Measurements from ENCODE around the gene CD300H. TPM values are rescaled to one million over a fixed set of nuclear protein-coding genes. Genes with fewer than 3 reads are reported as not detected.

The CD300H gene
- total RNA-seq, 1 experiment from 2014 or later, result not detected

- Histone ChIP-seq H3F3A (ENCODE audit: low read length, unreplicated experiment) (no peaks in the 10 kb centered on the region), H3K9ac (ENCODE audit: low read length) (no peak overlapping the region), H3K27me3 (ENCODE audit: low read length) (peaks cover 12% of the 10 kb centered on the region), H3K79me2 (ENCODE audit: low read length) (no peaks in the 10 kb centered on the region), H3K9me2 (replicated peaks; ENCODE audit: low read length) (no peaks in the 10 kb centered on the region), H3K9me3 (ENCODE audit: low read length) (no peaks in the 10 kb centered on the region), H4K20me1 (ENCODE audit: low read length) (no peaks in the 10 kb centered on the region), H3K36me3 (ENCODE audit: low read depth, low read length) (no peaks in the 10 kb centered on the region), H3K4me1 (ENCODE audit: insufficient read depth, low read length) (no peaks in the 10 kb centered on the region), H3K4me3 (ENCODE audit: low read length) (no peak overlapping the region), H3K4me2 (ENCODE audit: low read length) (no peak overlapping the region), H2AFZ (ENCODE audit: low read length) (0 out of 2 replicates have a peak overlapping the region, but pooled peaks have one; percentile 11), H3K27ac (ENCODE audit: low read length) (no peak overlapping the region)
- TF ChIP-seq CTCF (conservative IDR thresholded peaks at IDR 0.05; ENCODE audit: low read depth, low read length), result no peak
- ChIA-PET POLR2A (ENCODE audit: unreplicated experiment) (no interaction called here), CTCF (interaction anchor here (0.6 kb wide), 1 partner anchor 329 kb away, joined by 5 read pairs; no protein-coding TSS in a partner anchor)
- intact Hi-C loops (cut with micrococcal nuclease), result no loop called here
- BruUV-seq (replicated peaks), result no TSS peak
- DNase-seq (no peak), ATAC-seq (no peak)
These were observed 22.1 kb downstream of the CD300H start for GRCh38 chr17:74544991-74545842.

DNA sequence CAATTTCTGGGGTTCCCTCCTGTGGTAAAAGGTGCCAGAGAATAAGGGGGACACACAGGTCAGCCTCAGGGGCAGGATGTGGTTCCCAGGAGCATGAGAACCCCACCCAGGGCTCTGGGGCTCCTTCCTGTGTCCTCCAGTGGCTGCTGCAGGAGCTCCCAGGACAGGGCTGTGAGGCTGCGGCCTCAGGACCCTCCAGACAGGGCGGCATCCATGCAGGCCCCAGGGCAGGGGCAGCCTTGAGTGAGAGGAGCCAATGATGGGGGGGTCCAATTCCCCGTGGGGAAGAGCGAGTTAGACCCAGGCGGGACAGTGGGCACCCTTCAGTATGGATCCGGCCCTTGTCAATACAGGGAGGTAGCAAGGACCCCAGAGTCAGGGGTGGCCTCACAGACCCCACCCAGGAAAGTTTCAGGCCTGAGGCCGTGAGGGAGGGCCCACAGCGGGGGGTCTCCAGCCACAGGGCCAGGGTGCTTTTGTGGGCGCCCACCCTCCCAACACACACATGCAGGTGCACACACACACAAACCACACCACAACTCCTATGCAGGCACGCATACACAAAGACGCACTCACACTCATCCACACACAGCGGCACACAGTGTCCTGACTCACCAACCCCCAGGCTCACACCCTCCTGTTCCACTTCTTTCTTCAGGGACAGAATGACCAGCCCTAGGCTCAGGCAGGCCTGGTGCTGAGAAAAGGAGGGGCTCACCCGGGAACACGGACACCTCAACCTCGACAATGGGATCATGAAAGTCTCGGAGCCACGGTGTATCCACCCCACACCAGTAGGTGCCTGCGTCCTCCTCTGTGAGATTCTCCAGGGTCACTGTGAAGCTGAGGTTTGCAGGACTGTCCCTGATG, 23.2 kb downstream of the CD300H start:
- Histone ChIP-seq H3K4me2 (ENCODE audit: low read length) (no peak overlapping the region), H4K20me1 (ENCODE audit: low read length) (no peaks in the 10 kb centered on the region), H3K27me3 (ENCODE audit: low read length) (peaks cover 23% of the 10 kb centered on the region), H3K9me3 (ENCODE audit: low read length) (no peaks in the 10 kb centered on the region), H3F3A (ENCODE audit: low read length, unreplicated experiment) (no peaks in the 10 kb centered on the region), H3K36me3 (ENCODE audit: low read depth, low read length) (no peaks in the 10 kb centered on the region), H3K4me3 (ENCODE audit: low read length) (no peak overlapping the region), H2AFZ (ENCODE audit: low read length) (no peak overlapping the region), H3K79me2 (ENCODE audit: low read length) (no peaks in the 10 kb centered on the region), H3K4me1 (ENCODE audit: insufficient read depth, low read length) (no peaks in the 10 kb centered on the region), H3K9me2 (replicated peaks; ENCODE audit: low read length) (no peaks in the 10 kb centered on the region), H3K9ac (ENCODE audit: low read length) (no peak overlapping the region), H3K27ac (ENCODE audit: low read length) (no peak overlapping the region)
- no peak for ATAC-seq
- no peak for DNase-seq
- intact Hi-C loops (cut with micrococcal nuclease), result no loop called here
- CTCF ChIA-PET, result interaction anchor here (0.6 kb wide), 1 partner anchor 193 kb away, joined by 5 read pairs; the partner anchor contains the start of gene RAB37
- TF ChIP-seq EZH2phosphoT487 (IDR thresholded peaks at IDR 0.05; ENCODE audit: borderline replicate concordance, low read length) (no peak), CTCF (conservative IDR thresholded peaks at IDR 0.05; ENCODE audit: low read depth, low read length) (no peak)
- no TSS peak for BruUV-seq (replicated peaks)
- POLR2A ChIA-PET (ENCODE audit: unreplicated experiment), result no interaction called here

DNA sequence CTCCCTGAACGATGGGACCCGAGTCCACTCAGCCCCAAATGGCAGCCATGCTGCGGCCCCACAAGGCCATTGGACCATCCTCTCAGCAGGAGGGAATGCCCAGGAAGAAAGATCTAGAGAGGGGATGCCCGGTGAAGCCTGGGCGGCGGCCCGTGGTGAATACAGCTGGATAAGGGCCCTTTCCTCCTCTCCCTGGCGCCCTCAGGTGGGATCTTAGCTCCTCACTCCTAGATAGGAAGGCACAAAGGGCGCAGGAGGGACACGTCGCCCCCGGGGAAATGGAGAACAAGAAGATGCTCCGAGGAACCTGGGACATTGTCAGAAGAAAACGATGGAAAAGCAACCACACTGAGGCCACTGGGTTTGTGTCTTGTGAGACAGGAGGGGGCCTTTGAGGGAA, 23.9 kb downstream of the CD300H start:
- Histone ChIP-seq H3F3A (ENCODE audit: low read length, unreplicated experiment) (no peaks in the 10 kb centered on the region), H3K36me3 (ENCODE audit: low read depth, low read length) (no peaks in the 10 kb centered on the region), H3K9me2 (replicated peaks; ENCODE audit: low read length) (no peaks in the 10 kb centered on the region), H3K27ac (ENCODE audit: low read length) (no peak overlapping the region), H3K79me2 (ENCODE audit: low read length) (no peaks in the 10 kb centered on the region), H3K4me2 (ENCODE audit: low read length) (no peak overlapping the region), H4K20me1 (ENCODE audit: low read length) (no peaks in the 10 kb centered on the region), H3K4me3 (ENCODE audit: low read length) (no peak overlapping the region), H2AFZ (ENCODE audit: low read length) (no peak overlapping the region), H3K9me3 (ENCODE audit: low read length) (no peaks in the 10 kb centered on the region), H3K4me1 (ENCODE audit: insufficient read depth, low read length) (no peaks in the 10 kb centered on the region), H3K9ac (ENCODE audit: low read length) (no peak overlapping the region), H3K27me3 (ENCODE audit: low read length) (peaks cover 30% of the 10 kb centered on the region)
- no peak for TF ChIP-seq EZH2phosphoT487 (IDR thresholded peaks at IDR 0.05; ENCODE audit: borderline replicate concordance, low read length)
- ChIA-PET CTCF (interaction anchor here (0.6 kb wide), 1 partner anchor 194 kb away, joined by 5 read pairs; the partner anchor contains the start of gene RAB37), POLR2A (ENCODE audit: unreplicated experiment) (no interaction called here)
- DNase-seq (no peak), ATAC-seq (no peak)
- intact Hi-C loops (cut with micrococcal nuclease), result no loop called here
- BruUV-seq (replicated peaks), result no TSS peak

Data from PC-3 (cell line).